Left cardiac atrium (tissue), 4 donors: ENCODE measurements around the gene SLC38A1. TPM values are rescaled to one million over a fixed set of nuclear protein-coding genes. Genes with fewer than 3 reads are reported as not detected.
"Not testable (repeated sequence)": the region's sequence is repeated elsewhere in the genome, so short reads cannot be mapped to it uniquely, and the experiment has no call there.

Source experiments
- ATAC-seq, 2 donors: fragments of 200-7000 bp; cut with Tn5 transposase; one replicate each; pipeline ENCODE4 v1.9.1; 2020; ENCODE audit warnings: mild to moderate bottlenecking in 2 of 2, moderate library complexity in 2 of 2
- DNase-seq: peaks from one replicate; pipeline ENCODE4 v3.0.0-alpha.2; 2020
- intact Hi-C, 2 donors: fragments of 100-400 bp; cut with DNase I; formaldehyde crosslinking; loops; one replicate each; pipeline versions ENCODE4 v1.14.1 to v1.15.1; 2022 to 2023
- total RNA-seq, 2 donors: library from RNA; stranded (reverse); fragmentation: NEBNext Ultra II Directional; extraction: Animal tissue kit (Norgen Biotek cat#: 25700); gene quantifications; one replicate each; pipeline ENCODE4 v1.2.1, GENCODE V29; 2021
- donor health status: DM: no; HTN: yes; CAD: no.
- donor health status: DM: no; HTN: yes; CAD: no; lungs with severe emphysema.
- donor health status: DM: yes; HTN: yes; CAD: no.
- donor health status: Dilated cardiomyopathy.

SLC38A1 gene
- total RNA-seq, 2 donors from 2014 or later: 74.6 to 172 TPM

GRCh38 chr12:46185686-46186085, 83.2 kb downstream of the SLC38A1 start:
- no peak for ATAC-seq
- intact Hi-C loops: no loop called here

GRCh38 chr12:46184798-46185595, 83.8 kb downstream of the SLC38A1 start:
- intact Hi-C loops: no loop called here
- ATAC-seq: no peak
- DNase-seq: no peak

More at GRCh38 chr12:46185686-46186085, 83.2 kb downstream of the SLC38A1 start:
- no peak for DNase-seq

GRCh38 chr12:46183112-46183511, 85.7 kb downstream of the SLC38A1 start:
- DNase-seq (no peak), ATAC-seq (no peak)
- intact Hi-C loops: no loop called here

- no peak for DNase-seq
Observed at GRCh38 chr12:46181465-46181864, 87.4 kb downstream of the SLC38A1 start.

GRCh38 chr12:46179693-46180452, 89.0 kb downstream of the SLC38A1 start:
- ATAC-seq: no peak
- intact Hi-C loops: loop anchor here in 1 of 2 donors (5.0 kb wide), 1 partner anchor 93 kb away; no protein-coding TSS in a partner anchor

More at GRCh38 chr12:46181465-46181864, 87.4 kb downstream of the SLC38A1 start:
- no peak for ATAC-seq
- intact Hi-C loops: no loop called here

GRCh38 chr12:46177837-46178608, 90.8 kb downstream of the SLC38A1 start:
- intact Hi-C loops: loop anchor here in 1 of 2 donors (5.0 kb wide), 1 partner anchor 91 kb away; no protein-coding TSS in a partner anchor
- ATAC-seq (no peak), DNase-seq (no peak)

More at GRCh38 chr12:46179693-46180452, 89.0 kb downstream of the SLC38A1 start:
- DNase-seq: no peak

GRCh38 chr12:46177025-46177424, 91.8 kb downstream of the SLC38A1 start:
- ATAC-seq (no peak), DNase-seq (no peak)
- intact Hi-C loops: loop anchor here in 1 of 2 donors (5.0 kb wide), 1 partner anchor 90 kb away; no protein-coding TSS in a partner anchor

GRCh38 chr12:46174919-46175318, 93.9 kb downstream of the SLC38A1 start:
- ATAC-seq: no peak
- no peak for DNase-seq
- intact Hi-C loops: loop anchor here in 1 of 2 donors (5.0 kb wide), 1 partner anchor 88 kb away; no protein-coding TSS in a partner anchor

- DNase-seq: no peak
- no peak for ATAC-seq
- intact Hi-C loops: no loop called here
Observed at GRCh38 chr12:46174061-46174662, 94.7 kb downstream of the SLC38A1 start.

GRCh38 chr12:46168426-46168825, 100.4 kb downstream of the SLC38A1 start:
- no peak for ATAC-seq
- no peak for DNase-seq
- intact Hi-C loops: no loop called here

- ATAC-seq (no peak), DNase-seq (no peak)
- intact Hi-C loops: no loop called here
Observed at GRCh38 chr12:46167412-46167811, 101.4 kb downstream of the SLC38A1 start.

- intact Hi-C loops: no loop called here
- no peak for DNase-seq
- no peak for ATAC-seq
Observed at GRCh38 chr12:46165191-46165590, 103.7 kb downstream of the SLC38A1 start.

- no peak for DNase-seq
- intact Hi-C loops: no loop called here
Observed at GRCh38 chr12:46164186-46164761, 104.6 kb downstream of the SLC38A1 start.

GRCh38 chr12:46162549-46163076, 106.2 kb downstream of the SLC38A1 start:
- DNase-seq, intact Hi-C loops, ATAC-seq: not testable (repeated sequence)

More at GRCh38 chr12:46164186-46164761, 104.6 kb downstream of the SLC38A1 start:
- no peak for ATAC-seq

- intact Hi-C loops: no loop called here
- ATAC-seq: no peak
- no peak for DNase-seq
Observed at GRCh38 chr12:46160981-46161690, 107.7 kb downstream of the SLC38A1 start.

- intact Hi-C loops: no loop called here
- ATAC-seq (peak; percentile 77 to 82), DNase-seq (no peak)
Observed at GRCh38 chr12:46160101-46160980, 108.5 kb downstream of the SLC38A1 start.
